HCT116 (cell line): ENCODE results near the gene ZMYM4. TPM values are rescaled to one million over a fixed set of nuclear protein-coding genes. Genes with fewer than 3 reads are reported as not detected.

Experiments
- ATAC-seq: fragments of 200-7000 bp; cut with Tn5 transposase; 2 replicates; pipeline ENCODE4 v1.9.1; 2020; ENCODE audit warnings: mild to moderate bottlenecking, moderate library complexity
- BruUV-seq: library from RNA; stranded (reverse); fragments of 400-500 nt; replicated peaks from 2 replicates; lab custom pipeline; 2021; lab: Mats Ljungman, UMichigan
- CTCF ChIA-PET: fragments of 300-600 bp; sonication (Branson Sonifier 250); formaldehyde crosslinking; loops from one replicate; lab custom pipeline; 2021; ENCODE audit warnings: antibody characterized with exemption; lab: Charles Lee
- POLR2A ChIA-PET: fragments of 300-600, 350-600 bp; sonication (Branson Sonifier 250); formaldehyde crosslinking; loops from one replicate; lab custom pipeline; 2021; ENCODE audit warnings: antibody characterized with exemption; lab: Charles Lee
- RAD21 ChIA-PET, 2 experiments: fragments of 300-600 bp; sonication (Branson Sonifier 250); formaldehyde crosslinking; loops; one replicate each; lab custom pipeline; 2023; ENCODE audit warnings: low total read pairs in 2 of 2; ENCODE audit not compliant: uncharacterized antibody in 2 of 2, unreplicated experiment in 2 of 2, low non-redundant PET in 1 of 2; lab: Charles Lee
- DNase-seq: peaks from one replicate; pipeline ENCODE4 v3.0.0-alpha.2; 2010; ENCODE audit warnings: low read depth, low spot score
- H2AFZ ChIP-seq: fragments of 200-600 bp; shearing (Covaris generic), sonication (generic); 2 replicates; pipeline ENCODE4 v1.6.1; 2017; ENCODE audit warnings: low read depth, mixed run types, mixed read lengths, antibody characterized with exemption, low read length; ENCODE audit not compliant: poor library complexity, severe bottlenecking
- H3K27ac ChIP-seq: 2 replicates; pipeline ENCODE4 v1.5.1; 2012; ENCODE audit warnings: low read depth, low read length
- H3K27me3 ChIP-seq: fragments of 200-600 bp; sonication (generic); 2 replicates; pipeline ENCODE4 v1.6.1; 2016; ENCODE audit warnings: mixed run types, low read length, mixed read lengths; ENCODE audit not compliant: insufficient read depth
- H3K36me3 ChIP-seq, 2 experiments: fragments of 200-500 bp in 1 of 2; fragments of 200-600 bp in 1 of 2; sonication (Bioruptor generic) in 1 of 2; sonication (generic) in 1 of 2; 2 replicates each; pipeline versions ENCODE4 v1.5.1 to v1.6.1; 2014 to 2016; ENCODE audit warnings: low read length in 2 of 2, inconsistent platforms in 1 of 2, mixed read lengths in 1 of 2, mixed run types in 1 of 2; ENCODE audit not compliant: insufficient read depth in 2 of 2, control insufficient read depth in 1 of 2
- H3K4me1 ChIP-seq, 2 experiments: fragments of 200-600 bp in 1 of 2; sonication (generic) in 1 of 2; 2 replicates each; pipeline versions ENCODE4 v1.5.1 to v1.6.1; 2012 to 2017; ENCODE audit warnings: low read length in 2 of 2, inconsistent platforms in 1 of 2, mild to moderate bottlenecking in 1 of 2, mixed read lengths in 1 of 2, mixed run types in 1 of 2, moderate library complexity in 1 of 2; ENCODE audit not compliant: insufficient read depth in 2 of 2, control insufficient read depth in 1 of 2
- H3K4me2 ChIP-seq: fragments of 200-600 bp; sonication (generic); 2 replicates; pipeline ENCODE4 v1.6.1; 2017; ENCODE audit warnings: mixed run types, low read length, mixed read lengths
- H3K4me3 ChIP-seq, 2 experiments: fragments of 200-600 bp in 1 of 2; sonication (generic) in 1 of 2; replicated peaks in 1 of 2; 2 replicates each; pipeline ENCODE4 v1.5.1; 2011 to 2016; ENCODE audit warnings: low read length in 2 of 2, control low read depth in 1 of 2, low read depth in 1 of 2, mild to moderate bottlenecking in 1 of 2, mixed read lengths in 1 of 2, mixed run types in 1 of 2
- H3K79me2 ChIP-seq: fragments of 200-600 bp; sonication (generic); 2 replicates; pipeline ENCODE4 v1.6.1; 2017; ENCODE audit warnings: mild to moderate bottlenecking, mixed run types, low read length, moderate library complexity, mixed read lengths; ENCODE audit not compliant: insufficient read depth
- H3K9ac ChIP-seq: fragments of 200-600 bp; sonication (generic); 2 replicates; pipeline ENCODE4 v1.6.1; 2016; ENCODE audit warnings: low read length, mixed read lengths
- H3K9me2 ChIP-seq: fragments of 200-600 bp; sonication (generic), shearing (Covaris generic); 2 replicates; pipeline ENCODE4 v1.6.1; 2017; ENCODE audit warnings: mixed run types, mild to moderate bottlenecking, moderate library complexity; ENCODE audit not compliant: insufficient read depth
- H3K9me3 ChIP-seq, 2 experiments: fragments of 200-500 bp in 1 of 2; fragments of 200-600 bp in 1 of 2; sonication (Bioruptor generic) in 1 of 2; sonication (generic) in 1 of 2; 2 replicates each; pipeline ENCODE4 v1.6.1; 2014 to 2017; ENCODE audit warnings: low read length in 2 of 2, mixed read lengths in 2 of 2, inconsistent platforms in 1 of 2, low read depth in 1 of 2, mild to moderate bottlenecking in 1 of 2, mixed run types in 1 of 2, moderate library complexity in 1 of 2; ENCODE audit not compliant: control insufficient read depth in 1 of 2, insufficient read depth in 1 of 2
- H4K20me1 ChIP-seq: fragments of 200-600 bp; sonication (generic), shearing (Covaris generic); 2 replicates; pipeline ENCODE4 v1.6.1; 2017; ENCODE audit warnings: mixed run types, mild to moderate bottlenecking, moderate library complexity; ENCODE audit not compliant: insufficient read depth
- CEBPB ChIP-seq: IDR thresholded peaks from 2 replicates; pipeline ENCODE4 v1.6.1; 2012; ENCODE audit warnings: low read depth
- EGR1 ChIP-seq: IDR thresholded peaks from 2 replicates; pipeline ENCODE4 v1.6.1; 2012; ENCODE audit warnings: low read depth
- ELF1 ChIP-seq: IDR thresholded peaks from 2 replicates; pipeline ENCODE4 v1.6.1; 2012; ENCODE audit warnings: low read depth, borderline replicate concordance
- EZH2 ChIP-seq: fragments of 200-600 bp; sonication (generic); IDR thresholded peaks from 2 replicates; pipeline ENCODE4 v1.6.1; 2017; ENCODE audit warnings: antibody characterized with exemption, mixed run types
- EZH2phosphoT487 ChIP-seq: fragments of 200-600 bp; IDR thresholded peaks from 2 replicates; pipeline ENCODE4 v1.6.1; 2018; ENCODE audit warnings: antibody characterized with exemption, borderline replicate concordance
- FOSL1 ChIP-seq: IDR thresholded peaks from 2 replicates; pipeline ENCODE4 v1.6.1; 2012; ENCODE audit warnings: low read depth
- JUND ChIP-seq: IDR thresholded peaks from 2 replicates; pipeline ENCODE4 v1.6.1; 2012
- POLR2A ChIP-seq: IDR thresholded peaks from 2 replicates; pipeline ENCODE4 v1.7.0; 2011; ENCODE audit warnings: borderline replicate concordance; ENCODE audit not compliant: insufficient read depth, insufficient read length; ENCODE audit errors: extremely low read depth
- SIN3A ChIP-seq: IDR thresholded peaks from 2 replicates; pipeline ENCODE4 v1.6.1; 2012; ENCODE audit warnings: low read depth
- SRF ChIP-seq: IDR thresholded peaks from 2 replicates; pipeline ENCODE4 v1.6.1; 2012; ENCODE audit warnings: low read depth
- TCF7L2 ChIP-seq: IDR thresholded peaks from 2 replicates; pipeline ENCODE4 v1.7.0; 2011; ENCODE audit warnings: borderline replicate concordance, inconsistent platforms; ENCODE audit not compliant: insufficient read depth, insufficient read length; ENCODE audit errors: extremely low read depth
- YY1 ChIP-seq: IDR thresholded peaks from 2 replicates; pipeline ENCODE4 v1.6.1; 2011; ENCODE audit warnings: low read length, low read depth, moderate library complexity, mild to moderate bottlenecking; ENCODE audit not compliant: insufficient replicate concordance; ENCODE audit errors: extremely low read depth
- intact Hi-C: fragments of 100-400 bp; cut with micrococcal nuclease; formaldehyde crosslinking; loops from 2 replicates; pipeline ENCODE4 v1.10.0; 2022
- total RNA-seq: library from RNA; stranded (reverse); gene quantifications from one replicate; pipeline ENCODE4 v1.2.1, GENCODE V29; 2021; ENCODE audit not compliant: unreplicated experiment
- TF ChIP-seq, protein P1 (sequence below): IDR thresholded peaks from 2 replicates; pipeline ENCODE4 v1.6.1; 2012; ENCODE audit warnings: low read depth
- TF ChIP-seq, protein P2 (sequence below), 3 experiments: fragments of 200-600 bp in 1 of 3; sonication (generic) in 1 of 3; IDR thresholded peaks in 2 of 3; conservative IDR thresholded peaks in 1 of 3; 2 replicates each; pipeline ENCODE4 v1.5.1; 2012 to 2017; ENCODE audit warnings: low read depth in 2 of 3, low read length in 2 of 3, antibody characterized with exemption in 1 of 3, borderline replicate concordance in 1 of 3, control low read depth in 1 of 3, mild to moderate bottlenecking in 1 of 3, mixed read lengths in 1 of 3, mixed run types in 1 of 3, moderate library complexity in 1 of 3; ENCODE audit not compliant: insufficient read depth in 1 of 3

ZMYM4 gene
- total RNA-seq, 1 experiment from 2014 or later = 58.0 TPM

DNA sequence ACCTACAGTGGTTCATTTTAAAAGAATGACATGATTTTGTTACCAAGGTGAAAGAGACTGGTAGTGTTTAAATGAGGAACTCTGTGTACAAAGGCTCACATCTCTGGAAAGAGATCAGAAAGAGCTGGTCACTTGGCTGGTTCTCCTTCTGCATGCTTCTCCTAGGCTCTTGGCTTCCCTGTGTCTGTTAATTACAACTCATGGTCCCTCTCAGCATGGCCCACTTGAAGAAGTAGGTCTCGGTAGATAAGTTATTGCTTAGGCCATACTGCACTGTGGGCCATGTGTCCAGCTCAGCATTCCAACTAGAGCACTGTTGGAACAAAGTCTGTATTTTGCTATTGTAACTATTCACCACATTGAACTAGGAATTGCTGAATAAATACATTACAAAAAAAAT is 197.6 kb downstream of the ZMYM4 start:
- intact Hi-C loops = no loop called here
- POLR2A ChIA-PET = no interaction called here

More for the DNA sequence above, 197.6 kb downstream of the ZMYM4 start:
- Histone ChIP-seq H2AFZ (no peak overlapping the region), H4K20me1 (no peaks in the 10 kb centered on the region), H3K79me2 (no peaks in the 10 kb centered on the region), H3K27ac (no peak overlapping the region), H3K9ac (no peak overlapping the region), H3K9me2 (no peaks in the 10 kb centered on the region), H3K9me3 (no peaks in the 10 kb centered on the region), H3K4me2 (no peak overlapping the region), H3K27me3 (no peaks in the 10 kb centered on the region), H3K4me1 (peaks cover 12 to 14% of the 10 kb centered on the region in 2 experiments), H3K4me3 (no peak overlapping the region), H3K36me3 (peaks cover 2 to 5% of the 10 kb centered on the region in 2 experiments; a peak in 2 of 4 replicates)
- ChIA-PET RAD21 (no interaction called here), CTCF (interaction anchor here (1.6 kb wide), 1 partner anchor 15 kb away, joined by 6 read pairs; no protein-coding TSS in a partner anchor)
- no TSS peak for BruUV-seq
- TF ChIP-seq, protein P1, sequence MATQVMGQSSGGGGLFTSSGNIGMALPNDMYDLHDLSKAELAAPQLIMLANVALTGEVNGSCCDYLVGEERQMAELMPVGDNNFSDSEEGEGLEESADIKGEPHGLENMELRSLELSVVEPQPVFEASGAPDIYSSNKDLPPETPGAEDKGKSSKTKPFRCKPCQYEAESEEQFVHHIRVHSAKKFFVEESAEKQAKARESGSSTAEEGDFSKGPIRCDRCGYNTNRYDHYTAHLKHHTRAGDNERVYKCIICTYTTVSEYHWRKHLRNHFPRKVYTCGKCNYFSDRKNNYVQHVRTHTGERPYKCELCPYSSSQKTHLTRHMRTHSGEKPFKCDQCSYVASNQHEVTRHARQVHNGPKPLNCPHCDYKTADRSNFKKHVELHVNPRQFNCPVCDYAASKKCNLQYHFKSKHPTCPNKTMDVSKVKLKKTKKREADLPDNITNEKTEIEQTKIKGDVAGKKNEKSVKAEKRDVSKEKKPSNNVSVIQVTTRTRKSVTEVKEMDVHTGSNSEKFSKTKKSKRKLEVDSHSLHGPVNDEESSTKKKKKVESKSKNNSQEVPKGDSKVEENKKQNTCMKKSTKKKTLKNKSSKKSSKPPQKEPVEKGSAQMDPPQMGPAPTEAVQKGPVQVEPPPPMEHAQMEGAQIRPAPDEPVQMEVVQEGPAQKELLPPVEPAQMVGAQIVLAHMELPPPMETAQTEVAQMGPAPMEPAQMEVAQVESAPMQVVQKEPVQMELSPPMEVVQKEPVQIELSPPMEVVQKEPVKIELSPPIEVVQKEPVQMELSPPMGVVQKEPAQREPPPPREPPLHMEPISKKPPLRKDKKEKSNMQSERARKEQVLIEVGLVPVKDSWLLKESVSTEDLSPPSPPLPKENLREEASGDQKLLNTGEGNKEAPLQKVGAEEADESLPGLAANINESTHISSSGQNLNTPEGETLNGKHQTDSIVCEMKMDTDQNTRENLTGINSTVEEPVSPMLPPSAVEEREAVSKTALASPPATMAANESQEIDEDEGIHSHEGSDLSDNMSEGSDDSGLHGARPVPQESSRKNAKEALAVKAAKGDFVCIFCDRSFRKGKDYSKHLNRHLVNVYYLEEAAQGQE = no peak
- TF ChIP-seq EGR1 (no peak), JUND (no peak), FOSL1 (no peak), SIN3A (no peak), TCF7L2 (no peak), ELF1 (no peak), EZH2 (no peak), POLR2A (no peak), EZH2phosphoT487 (no peak), YY1 (no peak), SRF (no peak), CEBPB (no peak)
- TF ChIP-seq, protein P2, sequence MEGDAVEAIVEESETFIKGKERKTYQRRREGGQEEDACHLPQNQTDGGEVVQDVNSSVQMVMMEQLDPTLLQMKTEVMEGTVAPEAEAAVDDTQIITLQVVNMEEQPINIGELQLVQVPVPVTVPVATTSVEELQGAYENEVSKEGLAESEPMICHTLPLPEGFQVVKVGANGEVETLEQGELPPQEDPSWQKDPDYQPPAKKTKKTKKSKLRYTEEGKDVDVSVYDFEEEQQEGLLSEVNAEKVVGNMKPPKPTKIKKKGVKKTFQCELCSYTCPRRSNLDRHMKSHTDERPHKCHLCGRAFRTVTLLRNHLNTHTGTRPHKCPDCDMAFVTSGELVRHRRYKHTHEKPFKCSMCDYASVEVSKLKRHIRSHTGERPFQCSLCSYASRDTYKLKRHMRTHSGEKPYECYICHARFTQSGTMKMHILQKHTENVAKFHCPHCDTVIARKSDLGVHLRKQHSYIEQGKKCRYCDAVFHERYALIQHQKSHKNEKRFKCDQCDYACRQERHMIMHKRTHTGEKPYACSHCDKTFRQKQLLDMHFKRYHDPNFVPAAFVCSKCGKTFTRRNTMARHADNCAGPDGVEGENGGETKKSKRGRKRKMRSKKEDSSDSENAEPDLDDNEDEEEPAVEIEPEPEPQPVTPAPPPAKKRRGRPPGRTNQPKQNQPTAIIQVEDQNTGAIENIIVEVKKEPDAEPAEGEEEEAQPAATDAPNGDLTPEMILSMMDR (IDR thresholded peaks at IDR 0.05 in 2 of 3, conservative IDR thresholded peaks at IDR 0.05 in 1 of 3; ENCODE audit: borderline replicate concordance in 1 of 3, insufficient read depth in 1 of 3, low read depth in 2 of 3, low read length in 2 of 3) = no peak
- DNase-seq (no peak), ATAC-seq (no peak)
